ENCODE data around the gene LRRC4C. TPM values are rescaled to one million over a fixed set of nuclear protein-coding genes. Genes with fewer than 3 reads are reported as not detected.

LRRC4C gene
- total RNA-seq, 6 experiments from 2014 or later, result not detected

- no peaks in the 10 kb centered on the region for H3K36me3 Mint-ChIP-seq (ENCODE audit: low read depth)
- H3K27ac Mint-ChIP-seq, result no peak overlapping the region
- peaks cover 8% of the 10 kb centered on the region; the same call in 1 of the 2 replicates for H3K4me1 Mint-ChIP-seq (ENCODE audit: low read depth)
- no peak for TF ChIP-seq CTCF (IDR thresholded peaks at IDR 0.05)
- no peak for DNase-seq
- no peak overlapping the region for H3K4me3 Mint-ChIP-seq
- no peaks in the 10 kb centered on the region for H3K9me3 Mint-ChIP-seq
- peaks cover 2% of the 10 kb centered on the region; the same call in 1 of the 2 replicates for H3K27me3 Mint-ChIP-seq (ENCODE audit: insufficient read depth)
These were observed 1189.6 kb downstream of the LRRC4C start for GRCh38 chr11:40269865-40270264.

DNA sequence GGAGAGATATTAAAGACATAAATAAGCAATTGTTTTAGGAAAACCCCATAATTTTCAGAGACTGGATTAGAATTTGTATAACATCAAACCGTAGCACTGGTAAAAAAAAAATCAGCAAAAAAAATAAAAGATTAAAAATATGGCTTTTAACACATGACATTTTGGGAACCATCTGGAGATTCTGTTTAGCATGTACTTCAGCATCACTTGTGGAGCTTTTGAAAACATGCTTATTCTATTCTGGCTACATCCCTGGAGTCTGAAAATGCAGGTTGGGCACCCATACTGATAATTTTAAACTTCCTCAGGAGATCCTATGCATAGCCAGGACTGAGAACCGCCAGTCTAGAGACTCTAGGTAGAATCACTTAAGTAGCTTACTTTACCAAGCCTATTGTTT is 1190.9 kb downstream of the LRRC4C start:
- no peak for TF ChIP-seq CTCF (IDR thresholded peaks at IDR 0.05)
- no peak for DNase-seq
- H3K9me3 Mint-ChIP-seq, result no peaks in the 10 kb centered on the region
- no peak overlapping the region for H3K4me3 Mint-ChIP-seq
- H3K27me3 Mint-ChIP-seq (ENCODE audit: insufficient read depth), result peaks cover 2% of the 10 kb centered on the region; the same call in 1 of the 2 replicates
- no peaks in the 10 kb centered on the region for H3K4me1 Mint-ChIP-seq (ENCODE audit: low read depth)
- no peaks in the 10 kb centered on the region for H3K36me3 Mint-ChIP-seq (ENCODE audit: low read depth)
- H3K27ac Mint-ChIP-seq, result no peak overlapping the region

GRCh38 chr11:40255457-40255856 is 1204.0 kb downstream of the LRRC4C start:
- no peak for TF ChIP-seq CTCF (IDR thresholded peaks at IDR 0.05)
- no peaks in the 10 kb centered on the region for H3K27me3 Mint-ChIP-seq (ENCODE audit: insufficient read depth)
- no peaks in the 10 kb centered on the region for H3K36me3 Mint-ChIP-seq (ENCODE audit: low read depth)
- no peak overlapping the region for H3K4me3 Mint-ChIP-seq
- H3K9me3 Mint-ChIP-seq, result no peaks in the 10 kb centered on the region
- H3K27ac Mint-ChIP-seq, result no peak overlapping the region
- no peak for DNase-seq
- no peaks in the 10 kb centered on the region for H3K4me1 Mint-ChIP-seq (ENCODE audit: low read depth)

DNA sequence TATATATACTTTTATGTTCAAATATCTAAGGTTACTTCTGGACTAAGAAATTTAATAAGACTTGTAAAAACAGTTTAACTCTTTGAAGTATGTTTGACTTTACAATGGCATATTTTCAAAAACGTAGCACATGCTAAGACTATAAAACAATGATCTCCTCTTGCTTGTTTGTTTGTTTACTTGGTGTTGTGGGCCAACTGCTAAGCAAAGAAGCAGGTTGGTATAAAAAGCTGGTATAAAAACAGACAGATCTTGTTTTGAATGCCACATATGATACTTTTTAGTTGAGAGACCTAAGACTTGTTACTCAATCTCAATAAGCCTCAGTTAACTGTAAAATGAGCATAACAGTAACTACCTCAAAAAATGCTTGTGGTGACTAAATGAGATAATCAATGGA is 1206.3 kb downstream of the LRRC4C start:
- no peak overlapping the region for H3K4me3 Mint-ChIP-seq
- H3K36me3 Mint-ChIP-seq (ENCODE audit: low read depth), result no peaks in the 10 kb centered on the region
- DNase-seq, result no peak
- peaks cover 4% of the 10 kb centered on the region; the same call in 1 of the 2 replicates for H3K9me3 Mint-ChIP-seq
- H3K27ac Mint-ChIP-seq, result no peak overlapping the region
- H3K27me3 Mint-ChIP-seq (ENCODE audit: insufficient read depth), result no peaks in the 10 kb centered on the region
- no peak for TF ChIP-seq CTCF (IDR thresholded peaks at IDR 0.05)
- H3K4me1 Mint-ChIP-seq (ENCODE audit: low read depth), result no peaks in the 10 kb centered on the region

GRCh38 chr11:40252236-40252635 is 1207.2 kb downstream of the LRRC4C start:
- H3K4me1 Mint-ChIP-seq (ENCODE audit: low read depth), result no peaks in the 10 kb centered on the region
- no peak for DNase-seq
- H3K27ac Mint-ChIP-seq, result no peak overlapping the region
- H3K9me3 Mint-ChIP-seq, result peaks cover 5% of the 10 kb centered on the region; the same call in 1 of the 2 replicates
- H3K27me3 Mint-ChIP-seq (ENCODE audit: insufficient read depth), result no peaks in the 10 kb centered on the region
- H3K36me3 Mint-ChIP-seq (ENCODE audit: low read depth), result no peaks in the 10 kb centered on the region
- TF ChIP-seq CTCF (IDR thresholded peaks at IDR 0.05), result no peak
- no peak overlapping the region for H3K4me3 Mint-ChIP-seq

GRCh38 chr11:40246983-40247382 is 1212.5 kb downstream of the LRRC4C start:
- H3K36me3 Mint-ChIP-seq (ENCODE audit: low read depth), result no peaks in the 10 kb centered on the region
- H3K4me3 Mint-ChIP-seq, result no peak overlapping the region
- no peaks in the 10 kb centered on the region for H3K27me3 Mint-ChIP-seq (ENCODE audit: insufficient read depth)
- H3K27ac Mint-ChIP-seq, result no peak overlapping the region
- no peak for TF ChIP-seq CTCF (IDR thresholded peaks at IDR 0.05)
- no peaks in the 10 kb centered on the region for H3K4me1 Mint-ChIP-seq (ENCODE audit: low read depth)
- DNase-seq, result no peak
- H3K9me3 Mint-ChIP-seq, result peaks cover 5% of the 10 kb centered on the region; the same call in 1 of the 2 replicates
